Spleen (tissue), 7 donors: ENCODE data around the gene MAPT.

Experiments
- CTCF ChIP-seq, 11 experiments: fragments of 200-600 bp in 7 of 11; fragments of 450-650 bp in 4 of 11; sonication (generic) in 4 of 11; IDR thresholded peaks in 8 of 11; conservative IDR thresholded peaks in 3 of 11; 1 replicate in 7 of 11; 2 replicates in 4 of 11; pipeline versions ENCODE4 v1.4.0 to v1.8.0; 2016 to 2021; ENCODE audit warnings: antibody characterized with exemption in 11 of 11, inconsistent platforms in 4 of 11, mild to moderate bottlenecking in 1 of 11
- POLR2A ChIP-seq, 3 donors: fragments of 450-650 bp; IDR thresholded peaks; one replicate each; pipeline ENCODE4 v1.5.1; 2017; ENCODE audit warnings: antibody characterized with exemption in 3 of 3, mild to moderate bottlenecking in 1 of 3
- donor health status: DM: no; HTN: no; CAD: no; lungs with moderate emphysema.
- donor health status: DM: no; HTN: no; CAD: no.
- donor health status: DM: no; HTN: no; CAD: no.

- TF ChIP-seq POLR2A (IDR thresholded peaks at IDR 0.05), result no peak
- TF ChIP-seq CTCF (IDR thresholded peaks at IDR 0.05 in 8 of 11, conservative IDR thresholded peaks at IDR 0.05 in 3 of 11), result no peak
Observed at GRCh38 chr17:45989759-45990158, 95.4 kb downstream of the MAPT start.
